H9 (cell line): ENCODE results near the gene ZER1. TPM values are rescaled to one million over a fixed set of nuclear protein-coding genes. Genes with fewer than 3 reads are reported as not detected.
A peak's percentile ranks its signal among the peaks of the same experiment; 100 is the strongest.

Source experiments
- DNase-seq: peaks from one replicate; pipeline ENCODE4 v3.0.0-alpha.2; 2017
- H2AFZ ChIP-seq: one replicate; pipeline ENCODE4 v1.6.1; 2013; ENCODE audit warnings: mild to moderate bottlenecking, low read length, control low read depth, moderate library complexity
- H2AK5ac ChIP-seq: 2 replicates; pipeline ENCODE4 v1.6.1; 2013; ENCODE audit warnings: low read length, control low read depth, mixed read lengths; ENCODE audit not compliant: insufficient read length
- H2BK120ac ChIP-seq: one replicate; pipeline ENCODE4 v1.6.1; 2013; ENCODE audit warnings: low read depth, mild to moderate bottlenecking, low read length, control low read depth, inconsistent platforms; ENCODE audit not compliant: poor library complexity, severe bottlenecking
- H2BK12ac ChIP-seq: 2 replicates; pipeline ENCODE4 v1.6.1; 2013; ENCODE audit warnings: low read length, control low read depth, mixed read lengths, low read depth; ENCODE audit not compliant: insufficient read length
- H2BK15ac ChIP-seq: 2 replicates; pipeline ENCODE4 v1.6.1; 2013; ENCODE audit warnings: low read depth, low read length, control low read depth
- H2BK20ac ChIP-seq: one replicate; pipeline ENCODE4 v1.6.1; 2013; ENCODE audit warnings: low read depth, mild to moderate bottlenecking, low read length, control low read depth, inconsistent platforms; ENCODE audit not compliant: poor library complexity, severe bottlenecking
- H2BK5ac ChIP-seq: 2 replicates; pipeline ENCODE4 v1.6.1; 2013; ENCODE audit warnings: low read length, control low read depth, mixed read lengths; ENCODE audit not compliant: insufficient read length
- H3K14ac ChIP-seq: 2 replicates; pipeline ENCODE4 v1.6.1; 2013; ENCODE audit warnings: low read length, control low read depth; ENCODE audit not compliant: insufficient read depth
- H3K18ac ChIP-seq: 2 replicates; pipeline ENCODE4 v1.6.1; 2013; ENCODE audit warnings: low read depth, mild to moderate bottlenecking, mixed read lengths, low read length, control low read depth; ENCODE audit not compliant: insufficient read length
- H3K23ac ChIP-seq: 2 replicates; pipeline ENCODE4 v1.6.1; 2013; ENCODE audit warnings: low read length, control low read depth, mixed read lengths, low read depth; ENCODE audit not compliant: insufficient read length
- H3K23me2 ChIP-seq: 2 replicates; pipeline ENCODE4 v1.6.1; 2013; ENCODE audit warnings: low read depth, mild to moderate bottlenecking, mixed read lengths, low read length, control low read depth; ENCODE audit not compliant: insufficient read length, poor library complexity, severe bottlenecking
- H3K27ac ChIP-seq: 2 replicates; pipeline ENCODE4 v1.5.1; 2013; ENCODE audit warnings: low read length, control low read depth, mixed read lengths, low read depth; ENCODE audit not compliant: insufficient read length
- H3K27me3 ChIP-seq: 2 replicates; pipeline ENCODE4 v1.6.1; 2013; ENCODE audit warnings: low read length, control low read depth, inconsistent platforms; ENCODE audit not compliant: insufficient read depth
- H3K4ac ChIP-seq: 2 replicates; pipeline ENCODE4 v1.6.1; 2013; ENCODE audit warnings: low read depth, mild to moderate bottlenecking, control low read depth, inconsistent platforms, low read length, moderate library complexity
- H3K4me1 ChIP-seq: 2 replicates; pipeline ENCODE4 v1.6.1; 2013; ENCODE audit warnings: low read length, control low read depth, inconsistent platforms; ENCODE audit not compliant: insufficient read depth
- H3K4me2 ChIP-seq: 2 replicates; pipeline ENCODE4 v1.6.1; 2013; ENCODE audit warnings: low read length, control low read depth, mixed read lengths; ENCODE audit not compliant: insufficient read length, insufficient read depth
- H3K56ac ChIP-seq: 2 replicates; pipeline ENCODE4 v1.6.1; 2013; ENCODE audit warnings: low read depth, mild to moderate bottlenecking, mixed read lengths, low read length, control low read depth; ENCODE audit not compliant: insufficient read length
- H3K79me1 ChIP-seq: 2 replicates; pipeline ENCODE4 v1.6.1; 2013; ENCODE audit warnings: low read depth, mild to moderate bottlenecking, moderate library complexity, low read length, control low read depth, inconsistent platforms; ENCODE audit not compliant: insufficient read depth, poor library complexity, severe bottlenecking
- H3K79me2 ChIP-seq: 2 replicates; pipeline ENCODE4 v1.6.1; 2013; ENCODE audit warnings: low read length, control low read depth, inconsistent platforms; ENCODE audit not compliant: insufficient read depth
- H3K9ac ChIP-seq: 2 replicates; pipeline ENCODE4 v1.6.1; 2013; ENCODE audit warnings: low read length, control low read depth, mixed read lengths; ENCODE audit not compliant: insufficient read length; ENCODE audit errors: extremely low read depth
- H3K9me3 ChIP-seq: one replicate; pipeline ENCODE4 v1.6.1; 2013; ENCODE audit warnings: low read depth, low read length, inconsistent platforms; ENCODE audit not compliant: control insufficient read depth
- H3T11ph ChIP-seq: one replicate; pipeline ENCODE4 v1.6.1; 2013; ENCODE audit warnings: mild to moderate bottlenecking, low read length, control low read depth, inconsistent platforms
- H4K20me1 ChIP-seq: one replicate; pipeline ENCODE4 v1.6.1; 2013; ENCODE audit not compliant: control insufficient read depth, insufficient read length, insufficient read depth
- H4K5ac ChIP-seq: 2 replicates; pipeline ENCODE4 v1.6.1; 2013; ENCODE audit warnings: low read depth, mild to moderate bottlenecking, mixed read lengths, low read length, control low read depth; ENCODE audit not compliant: insufficient read length
- H4K8ac ChIP-seq: replicated peaks from 2 replicates; pipeline ENCODE4 v1.6.1; 2013; ENCODE audit warnings: low read length, control low read depth, mixed read lengths, low read depth; ENCODE audit not compliant: insufficient read length
- H4K91ac ChIP-seq: 2 replicates; pipeline ENCODE4 v1.6.1; 2013; ENCODE audit warnings: low read depth, mild to moderate bottlenecking, moderate library complexity, mixed read lengths, low read length, control low read depth; ENCODE audit not compliant: insufficient read length
- H3K27ac Mint-ChIP-seq, 3 experiments: 2 replicates in 2 of 3; 3 replicates in 1 of 3; pipeline ENCODE4 v1.8.0; 2020 to 2021; ENCODE audit warnings: mixed read lengths in 3 of 3, mild to moderate bottlenecking in 1 of 3, moderate library complexity in 1 of 3
- H3K27me3 Mint-ChIP-seq: 2 replicates; pipeline ENCODE4 v1.8.0; 2021; ENCODE audit warnings: low read depth, mild to moderate bottlenecking, moderate library complexity, mixed read lengths
- H3K36me3 Mint-ChIP-seq, 3 experiments: 2 replicates in 2 of 3; 3 replicates in 1 of 3; pipeline ENCODE4 v1.8.0; 2020 to 2021; ENCODE audit warnings: low read depth in 3 of 3, mixed read lengths in 3 of 3; ENCODE audit not compliant: insufficient read depth in 1 of 3
- H3K4me1 Mint-ChIP-seq, 2 experiments: 2 replicates each; pipeline ENCODE4 v1.8.0; 2020; ENCODE audit warnings: mixed read lengths in 2 of 2
- H3K4me3 Mint-ChIP-seq, 2 experiments: 2 replicates in 1 of 2; 3 replicates in 1 of 2; pipeline ENCODE4 v1.8.0; 2020 to 2021; ENCODE audit warnings: mild to moderate bottlenecking in 2 of 2, mixed read lengths in 2 of 2, moderate library complexity in 1 of 2
- H3K9me3 Mint-ChIP-seq, 2 experiments: 2 replicates in 1 of 2; 3 replicates in 1 of 2; pipeline ENCODE4 v1.8.0; 2020; ENCODE audit warnings: mild to moderate bottlenecking in 2 of 2, mixed read lengths in 2 of 2, moderate library complexity in 1 of 2
- WGBS: extraction: QIAGEN DNeasy Blood & Tissue Kit; methylation state at CpG from one replicate; pipeline ENCODE4 v1.1.7; 2013; ENCODE audit warnings: missing lambda C conversion rate, low lambda C conversion rate, mixed read lengths; ENCODE audit not compliant: insufficient read length; ENCODE audit errors: extremely low coverage; 5-methylcytosine and 5-hydroxymethylcytosine counted together
- total RNA-seq: library from RNA; stranded (reverse); gene quantifications from 2 replicates; pipeline ENCODE4 v1.2.1, GENCODE V29; 2021
- TF ChIP-seq, protein P1 (sequence below): fragments of 200-600 bp; sonication (generic); conservative IDR thresholded peaks from 3 replicates; pipeline ENCODE4 v1.8.0; 2021; ENCODE audit warnings: antibody characterized with exemption, mild to moderate bottlenecking

Gene ZER1
- total RNA-seq, 1 experiment from 2014 or later = 24.2 TPM

DNA sequence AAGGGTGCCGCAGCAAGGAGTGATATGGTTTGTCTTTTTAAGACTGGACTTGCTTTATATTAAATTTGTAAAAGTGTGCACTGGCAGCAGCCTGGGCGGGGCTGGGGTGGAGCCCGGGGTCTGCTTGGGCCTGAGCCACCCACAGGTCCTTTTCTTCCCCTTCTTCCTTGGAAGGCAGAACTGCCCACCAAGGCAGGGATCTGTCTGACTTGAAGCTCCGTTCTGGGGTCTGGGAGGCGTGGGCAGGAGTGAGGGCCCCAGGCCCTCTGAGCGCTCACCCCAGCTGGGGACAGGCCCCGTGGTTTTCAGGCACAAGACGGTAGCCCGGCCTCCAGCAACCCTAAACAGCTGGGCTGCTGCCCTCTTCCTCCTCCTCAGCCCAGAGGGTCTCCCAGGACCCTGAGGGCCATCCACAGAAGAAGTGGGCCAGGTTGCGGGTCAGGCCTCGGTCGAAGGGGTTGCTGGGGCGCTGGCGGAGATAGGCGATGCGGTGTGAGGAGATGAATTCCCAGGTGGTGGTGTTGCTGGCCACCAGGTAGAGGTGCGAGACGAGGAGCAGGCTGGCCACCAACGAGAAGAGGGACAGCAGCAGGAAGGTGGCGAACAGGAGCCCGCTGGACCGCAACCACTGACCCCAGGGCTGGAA is 50.8 kb downstream of the ZER1 start:
- Histone ChIP-seq H2BK120ac (no peak overlapping the region), H3K79me2 (no peaks in the 10 kb centered on the region), H2BK12ac (no peak overlapping the region), H3K4me1 (no peaks in the 10 kb centered on the region; the same call in 1 of the 2 replicates), H2AFZ (no peak overlapping the region), H3K56ac (no peak overlapping the region), H4K20me1 (no peaks in the 10 kb centered on the region), H3K9me3 (no peaks in the 10 kb centered on the region), H3K23ac (no peak overlapping the region), H3T11ph (no peak overlapping the region), H3K4me2 (no peak overlapping the region), H3K23me2 (peaks cover 4% of the 10 kb centered on the region), H3K14ac (no peak overlapping the region), H2BK5ac (no peak overlapping the region), H4K8ac (no peak overlapping the region), H3K79me1 (no peaks in the 10 kb centered on the region), H2BK20ac (no peak overlapping the region), H2AK5ac (no peak overlapping the region), H3K27me3 (no peaks in the 10 kb centered on the region), H3K4ac (no peak overlapping the region), H3K18ac (no peak overlapping the region), H3K9ac (no peak overlapping the region), H4K91ac (no peak overlapping the region), H2BK15ac (no peak overlapping the region), H3K27ac (no peak overlapping the region), H4K5ac (no peak overlapping the region)
- H3K36me3 Mint-ChIP-seq = peaks cover 4 to 42% (median 29%) of the 10 kb centered on the region in 3 experiments; a peak in 6 of 7 replicates
- no CpG with 5 or more reads among the region's 22 CpGs for WGBS
- no peaks in the 10 kb centered on the region; the same call in 1 of the 2 replicates for H3K27me3 Mint-ChIP-seq
- H3K4me1 Mint-ChIP-seq = peaks cover 19 to 22% of the 10 kb centered on the region in 2 experiments
- H3K9me3 Mint-ChIP-seq = no peaks in the 10 kb centered on the region; a peak in 2 of 5 replicates
- TF ChIP-seq, protein P1, sequence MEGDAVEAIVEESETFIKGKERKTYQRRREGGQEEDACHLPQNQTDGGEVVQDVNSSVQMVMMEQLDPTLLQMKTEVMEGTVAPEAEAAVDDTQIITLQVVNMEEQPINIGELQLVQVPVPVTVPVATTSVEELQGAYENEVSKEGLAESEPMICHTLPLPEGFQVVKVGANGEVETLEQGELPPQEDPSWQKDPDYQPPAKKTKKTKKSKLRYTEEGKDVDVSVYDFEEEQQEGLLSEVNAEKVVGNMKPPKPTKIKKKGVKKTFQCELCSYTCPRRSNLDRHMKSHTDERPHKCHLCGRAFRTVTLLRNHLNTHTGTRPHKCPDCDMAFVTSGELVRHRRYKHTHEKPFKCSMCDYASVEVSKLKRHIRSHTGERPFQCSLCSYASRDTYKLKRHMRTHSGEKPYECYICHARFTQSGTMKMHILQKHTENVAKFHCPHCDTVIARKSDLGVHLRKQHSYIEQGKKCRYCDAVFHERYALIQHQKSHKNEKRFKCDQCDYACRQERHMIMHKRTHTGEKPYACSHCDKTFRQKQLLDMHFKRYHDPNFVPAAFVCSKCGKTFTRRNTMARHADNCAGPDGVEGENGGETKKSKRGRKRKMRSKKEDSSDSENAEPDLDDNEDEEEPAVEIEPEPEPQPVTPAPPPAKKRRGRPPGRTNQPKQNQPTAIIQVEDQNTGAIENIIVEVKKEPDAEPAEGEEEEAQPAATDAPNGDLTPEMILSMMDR = no peak
- H3K27ac Mint-ChIP-seq = peak overlapping the region in 1 of 3 experiments; percentile 66; a peak in 1 of 7 replicates
- no peak for DNase-seq
- peak overlapping the region; percentile 24 to 53; a peak in 1 of 5 replicates for H3K4me3 Mint-ChIP-seq
